Measurements from ENCODE around the gene VPS33A.
"Not testable (repeated sequence)": the region's sequence is repeated elsewhere in the genome, so short reads cannot be mapped to it uniquely, and the experiment has no call there.

The VPS33A gene

DNA sequence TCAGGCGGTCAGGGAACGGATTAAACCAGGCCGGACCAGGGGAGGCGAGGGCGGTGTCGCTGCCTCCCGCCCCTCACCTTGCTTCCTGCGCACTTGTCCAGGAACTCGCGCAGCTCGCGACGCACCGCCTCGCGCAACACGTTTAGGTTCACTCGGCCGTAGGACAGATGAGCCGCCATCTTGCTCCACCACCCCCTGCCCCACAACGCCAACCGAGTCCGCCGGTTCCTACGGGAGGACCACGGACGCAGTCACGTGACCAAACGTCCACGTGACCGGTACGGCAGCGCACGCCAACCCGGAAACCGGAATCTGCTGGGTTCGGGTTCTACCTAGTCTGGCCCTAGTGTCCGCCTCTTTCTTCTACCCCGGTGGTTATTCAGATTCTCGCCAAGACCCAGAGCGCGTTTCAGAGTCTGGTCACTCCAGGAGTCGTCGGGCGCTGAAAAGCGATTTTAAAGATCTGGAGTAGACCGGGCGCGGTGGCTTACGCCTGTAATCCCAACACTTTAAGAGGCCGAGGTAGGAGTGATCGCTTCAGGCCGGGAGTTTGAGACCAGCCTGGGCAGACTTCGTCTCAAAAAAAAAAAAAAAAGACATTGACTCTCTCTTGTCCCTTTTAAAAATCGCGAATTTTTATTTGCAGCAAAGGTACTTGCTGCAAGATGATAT, at the start of gene VPS33A:
TSS of gene VPS33A (minus strand) at position 265 of the 672 bp plus-strand sequence. CDS start at position 179, 86 bp downstream.
- peak; percentile 92 to 94 for DNase-seq (ENCODE audit: low read depth in 2 of 2)

DNA sequence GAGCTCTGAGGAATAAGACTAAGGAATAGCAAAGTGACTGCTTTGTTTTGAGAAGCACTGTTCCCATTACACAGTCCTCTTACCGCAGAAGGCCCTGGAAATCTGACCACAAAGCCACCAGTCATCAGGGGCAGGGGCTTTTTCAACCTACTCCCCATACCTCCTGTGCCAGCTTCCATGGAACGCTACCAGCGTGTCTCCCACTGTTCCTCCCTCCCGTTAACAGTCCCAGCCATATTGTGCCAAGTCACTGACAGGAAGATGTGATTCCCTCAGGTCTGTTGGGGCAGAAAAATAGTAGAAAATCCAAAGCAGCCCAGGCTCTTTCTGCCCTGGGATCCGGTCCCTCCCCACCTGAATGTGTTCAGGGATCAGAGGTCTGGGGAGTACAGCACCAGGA, 46.6 kb upstream of the VPS33A start:
- no peak for DNase-seq (ENCODE audit: low read depth in 2 of 2)

DNA sequence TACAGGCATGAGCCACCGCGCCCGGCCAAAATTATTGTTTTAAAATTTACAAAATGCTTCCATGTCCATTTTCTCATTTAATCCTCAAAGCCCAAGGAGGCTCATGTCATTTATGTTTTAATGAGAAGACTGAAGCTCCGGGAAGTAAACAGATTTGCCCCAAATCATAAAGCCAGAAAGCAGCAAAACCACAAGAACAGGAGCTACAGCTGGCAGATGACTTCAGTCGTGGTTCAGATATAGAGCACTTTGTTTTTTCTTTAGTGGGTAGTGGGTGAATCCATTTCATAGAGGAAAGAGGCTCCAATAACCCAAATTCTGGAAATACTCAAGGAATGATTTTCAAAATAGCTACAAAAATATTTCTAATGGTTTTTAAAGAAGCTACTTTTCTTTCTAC, 45.4 kb upstream of the VPS33A start:
- no peak for DNase-seq (ENCODE audit: low read depth in 2 of 2)

DNA sequence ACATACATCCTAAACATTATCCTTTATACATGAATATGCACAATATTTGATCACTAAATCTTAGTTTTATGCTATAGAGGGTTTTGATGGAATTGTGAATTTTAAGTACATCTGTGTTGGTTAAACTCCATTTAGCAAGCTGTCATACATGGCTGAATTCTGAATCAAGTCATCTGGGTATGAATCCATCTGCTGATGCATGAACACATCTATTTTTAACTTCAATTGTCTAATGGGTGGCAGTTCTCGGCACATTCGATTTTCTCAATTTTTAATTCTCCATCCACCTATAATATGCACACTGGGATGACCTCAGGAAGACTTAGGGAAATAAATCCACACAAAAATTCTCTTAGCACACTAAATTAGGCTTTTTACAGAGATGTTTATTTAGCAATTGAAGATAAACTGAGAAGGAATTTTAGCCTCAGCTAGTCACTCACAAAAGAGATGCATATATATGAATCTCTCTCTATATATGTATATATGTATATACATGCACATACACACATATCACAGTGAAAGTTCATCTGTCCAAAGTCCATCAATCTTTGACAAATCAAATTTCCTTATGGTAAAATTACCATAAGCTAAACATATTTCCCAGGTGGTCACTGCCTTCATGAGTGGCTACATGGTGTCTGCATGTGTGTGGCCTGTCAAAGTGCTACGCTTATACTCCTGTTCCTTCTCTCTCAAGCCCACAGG, 44.5 kb upstream of the VPS33A start:
- no peak for DNase-seq (ENCODE audit: low read depth in 2 of 2)

DNA sequence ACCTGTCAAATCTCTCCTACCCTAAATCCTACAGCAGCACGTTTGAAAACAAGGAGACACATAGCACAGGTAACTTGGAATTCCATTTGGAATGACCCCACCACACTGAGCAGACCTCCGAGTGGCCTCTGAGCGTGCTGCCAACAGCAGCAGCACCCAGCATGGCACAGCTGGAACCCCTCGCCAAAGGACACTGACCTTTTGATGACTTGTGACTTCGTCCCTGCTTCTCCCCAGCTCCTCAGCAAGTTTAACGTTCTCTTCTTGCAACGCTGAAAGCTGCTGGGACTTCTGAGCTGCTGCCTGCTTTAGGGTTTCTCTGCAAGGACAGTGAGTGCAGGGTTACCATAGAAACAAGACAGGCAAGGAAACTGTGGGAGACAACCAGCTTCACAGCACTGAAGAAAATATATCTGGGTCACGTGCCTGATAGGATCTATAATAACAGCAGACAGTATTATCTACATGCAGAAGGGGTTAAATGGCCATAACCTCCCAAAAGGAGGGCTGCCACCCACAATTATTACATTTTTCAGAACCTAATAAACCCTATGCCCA, 43.3 kb upstream of the VPS33A start:
- no peak for DNase-seq (ENCODE audit: low read depth in 2 of 2)

DNA sequence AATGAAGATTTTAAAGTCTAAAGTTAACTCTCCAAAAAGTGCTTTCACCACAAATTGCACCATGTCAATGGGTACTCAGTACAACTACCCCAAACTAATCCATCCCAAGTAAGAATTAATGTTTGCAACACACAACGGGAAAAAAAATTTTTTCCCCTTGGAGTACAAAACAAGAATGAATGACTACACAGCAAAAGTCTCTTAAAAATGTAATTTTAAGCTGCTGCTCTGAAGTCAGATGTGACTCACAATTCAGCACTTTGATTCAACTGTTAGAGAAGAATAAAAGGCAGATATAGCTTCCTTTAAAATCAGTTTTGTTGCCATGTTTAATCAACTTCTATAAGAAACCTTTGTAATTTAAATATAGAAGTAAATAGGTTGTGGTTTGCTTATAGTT, 42.5 kb upstream of the VPS33A start:
- no peak for DNase-seq (ENCODE audit: low read depth in 2 of 2)

DNA sequence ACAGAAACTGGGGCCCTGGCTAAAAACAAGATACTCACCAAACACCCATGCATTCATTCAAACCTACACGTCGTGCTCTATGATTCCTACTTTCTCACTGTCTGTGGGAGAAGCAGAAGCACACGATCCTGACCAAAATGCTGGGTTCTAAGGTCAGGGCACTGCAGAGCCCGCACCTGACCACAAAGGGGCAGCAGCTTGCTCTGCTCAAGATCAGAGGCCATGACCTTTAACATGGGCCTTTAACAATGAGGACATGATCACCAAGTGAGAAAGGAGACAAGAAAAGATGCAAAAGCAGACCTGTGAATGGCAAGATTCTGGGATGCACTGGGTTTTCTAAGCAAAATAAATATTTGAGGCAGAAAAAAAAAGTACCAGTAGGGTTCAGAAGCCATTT, 40.1 kb upstream of the VPS33A start:
- no peak for DNase-seq (ENCODE audit: low read depth in 2 of 2)

DNA sequence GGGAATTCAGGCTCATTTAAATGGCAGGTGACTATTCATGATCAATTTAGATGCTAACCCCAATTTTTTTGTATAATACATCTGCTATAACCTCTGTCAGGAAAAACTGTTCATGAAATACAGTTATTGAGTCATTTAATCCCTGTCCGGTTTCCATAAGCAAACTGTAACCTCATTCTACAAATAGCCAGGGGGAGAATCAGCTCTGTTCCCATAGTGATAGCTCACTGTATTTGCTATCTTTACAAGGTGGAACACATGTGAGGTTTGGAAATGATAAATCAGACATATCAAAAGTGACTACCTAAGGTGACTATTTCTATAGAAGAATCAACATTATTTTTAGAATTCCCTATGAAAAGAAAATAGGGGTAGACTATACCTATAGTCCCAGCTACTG, 38.6 kb upstream of the VPS33A start:
- no peak for DNase-seq (ENCODE audit: low read depth in 2 of 2)

DNA sequence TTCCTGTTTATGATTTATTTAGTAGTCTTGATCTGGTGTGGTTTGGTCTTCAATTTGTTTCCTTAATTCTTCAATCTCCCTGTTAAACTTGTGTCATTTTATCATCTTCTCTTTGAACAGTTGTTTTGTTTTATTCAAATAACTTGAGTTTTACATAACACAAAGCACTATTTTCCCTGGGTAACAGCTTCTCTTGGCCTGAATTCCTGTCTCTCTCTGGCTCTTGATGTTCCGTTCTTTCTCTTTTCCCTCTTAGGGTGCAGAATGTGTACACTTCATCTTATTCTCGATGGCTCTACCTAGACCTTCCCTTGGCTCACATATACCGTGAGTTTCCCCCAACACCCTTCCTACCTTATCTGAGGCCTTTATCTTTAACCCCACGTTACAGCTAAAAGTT, 36.8 kb upstream of the VPS33A start:
- no peak for DNase-seq (ENCODE audit: low read depth in 2 of 2)

DNA sequence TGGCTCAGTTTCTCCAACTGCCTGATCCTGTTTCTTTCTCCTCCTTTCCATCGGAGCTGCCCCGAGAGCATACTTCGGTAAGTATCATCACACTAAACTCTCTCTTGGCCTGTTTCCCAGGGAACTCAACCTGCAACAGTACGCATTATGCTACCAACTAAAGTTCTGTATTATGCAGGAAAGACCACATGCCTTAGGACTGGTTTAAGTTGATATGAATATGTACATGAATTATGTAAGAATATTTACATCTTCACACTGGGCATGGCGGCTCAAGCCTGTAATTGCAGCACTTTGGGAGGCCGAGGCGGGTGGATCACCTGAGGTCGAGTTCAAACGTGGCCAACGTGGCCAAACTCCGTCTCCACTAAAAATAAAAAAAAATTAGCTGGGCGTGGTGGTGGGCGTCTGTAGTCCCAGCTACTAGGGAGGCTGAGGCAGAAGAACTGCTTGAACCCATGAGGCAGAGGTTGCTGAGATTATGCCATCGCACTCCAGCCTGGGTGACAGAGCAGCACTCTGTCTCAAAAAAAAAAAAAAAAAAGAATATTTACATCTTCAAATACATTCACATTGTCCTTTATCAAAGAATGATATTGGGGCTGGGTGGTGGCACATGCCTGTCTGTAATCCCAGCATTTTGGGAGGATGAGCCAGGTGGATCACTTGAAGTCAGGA, 31.9 kb upstream of the VPS33A start:
- DNase-seq (ENCODE audit: low read depth in 2 of 2) = no peak

DNA sequence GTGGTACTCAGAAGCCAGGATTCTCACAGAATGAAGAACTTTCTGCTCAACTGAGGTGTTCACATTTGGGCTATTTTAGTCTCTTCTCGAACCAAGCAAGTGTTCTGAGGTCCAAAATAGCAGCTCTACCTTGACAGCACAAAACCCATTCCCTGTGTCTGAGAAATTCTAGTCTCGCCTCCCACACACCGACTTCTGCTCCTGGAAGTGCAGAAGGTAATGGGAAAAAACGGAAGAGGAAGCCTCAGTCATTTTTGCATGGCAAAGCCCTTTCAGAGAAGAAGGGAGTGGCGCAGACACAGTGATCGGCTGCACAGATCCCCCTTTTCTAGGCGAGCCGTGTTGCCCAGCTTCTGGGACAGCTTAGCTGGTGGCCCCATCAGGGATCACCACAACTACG, 31.2 kb upstream of the VPS33A start:
- no peak for DNase-seq (ENCODE audit: low read depth in 2 of 2)

DNA sequence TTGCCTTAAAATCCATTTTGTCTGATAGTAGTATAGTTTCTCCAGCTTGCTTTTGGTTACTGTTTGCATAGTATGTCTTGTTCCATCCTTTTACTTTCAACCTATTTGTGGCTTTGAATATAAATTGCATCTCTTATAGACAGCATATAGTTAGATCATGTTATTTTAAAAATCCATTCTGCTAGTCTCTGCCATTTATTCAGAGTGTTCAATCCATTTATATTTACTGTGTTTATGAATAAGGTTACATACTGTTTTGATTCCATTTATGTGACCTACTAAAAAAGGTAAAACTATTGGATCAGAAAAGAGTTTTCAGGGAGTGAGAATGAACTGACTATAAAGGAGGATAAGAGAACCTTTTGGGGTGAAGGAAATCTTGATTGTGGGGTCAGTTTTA, 29.6 kb upstream of the VPS33A start:
- no peak for DNase-seq (ENCODE audit: low read depth in 2 of 2)

DNA sequence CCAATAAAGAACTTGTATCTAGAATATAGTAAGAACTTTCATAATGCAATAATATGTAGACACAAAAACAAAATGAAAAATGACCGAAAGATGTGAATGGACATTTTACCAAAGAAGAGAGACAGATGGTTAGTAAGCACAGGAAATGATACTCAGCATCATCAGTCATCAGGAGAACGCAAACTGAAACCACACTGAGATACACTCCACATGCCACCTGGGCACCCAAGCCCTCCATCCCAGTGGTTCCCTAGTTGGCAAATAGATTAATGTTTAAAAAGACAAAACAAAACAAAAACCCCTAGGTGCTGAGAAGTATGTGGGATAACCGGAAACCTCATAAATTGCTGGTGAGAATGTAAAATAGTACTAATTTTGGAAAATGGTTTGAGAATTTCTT, 26.8 kb upstream of the VPS33A start:
- DNase-seq (ENCODE audit: low read depth in 2 of 2) = no peak

DNA sequence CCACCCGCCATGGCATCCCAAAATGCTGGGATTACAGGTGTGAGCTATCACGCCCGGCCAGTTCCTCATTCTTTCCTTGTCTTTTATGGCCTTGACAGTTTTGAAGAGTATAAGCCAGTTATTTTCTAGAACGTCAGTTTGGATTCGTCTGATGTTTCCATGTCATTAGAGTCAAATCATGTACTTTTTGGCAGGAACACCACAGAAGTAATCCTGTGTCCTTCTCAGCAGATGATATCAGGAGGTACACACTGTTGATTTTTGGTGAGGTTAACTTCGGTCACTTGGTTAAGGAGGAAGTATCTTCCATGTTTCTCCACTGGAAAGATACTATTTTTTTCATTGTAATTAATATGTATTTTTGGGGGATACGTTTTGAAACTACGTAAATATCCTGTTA, 25.1 kb upstream of the VPS33A start:
- DNase-seq (ENCODE audit: low read depth in 2 of 2) = no peak

DNA sequence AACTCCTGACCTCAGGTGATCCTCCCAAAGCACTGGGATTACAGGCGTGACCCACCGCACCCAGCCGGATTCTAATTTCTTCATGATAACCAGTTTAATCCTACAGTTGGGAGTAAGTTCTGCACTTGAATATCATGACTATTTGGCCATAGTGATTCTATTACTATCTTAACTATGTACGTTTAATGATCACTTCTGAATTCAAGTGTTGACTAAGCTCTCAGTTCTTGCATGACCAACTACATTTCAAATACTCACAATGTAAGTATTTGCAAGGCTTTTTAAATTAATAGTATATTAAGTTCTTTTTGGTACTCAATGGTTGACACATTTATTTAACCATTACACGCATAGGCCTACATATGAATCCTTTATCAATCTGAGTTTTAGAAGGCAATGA, 17.4 kb upstream of the VPS33A start:
- DNase-seq (ENCODE audit: low read depth in 2 of 2) = no peak

DNA sequence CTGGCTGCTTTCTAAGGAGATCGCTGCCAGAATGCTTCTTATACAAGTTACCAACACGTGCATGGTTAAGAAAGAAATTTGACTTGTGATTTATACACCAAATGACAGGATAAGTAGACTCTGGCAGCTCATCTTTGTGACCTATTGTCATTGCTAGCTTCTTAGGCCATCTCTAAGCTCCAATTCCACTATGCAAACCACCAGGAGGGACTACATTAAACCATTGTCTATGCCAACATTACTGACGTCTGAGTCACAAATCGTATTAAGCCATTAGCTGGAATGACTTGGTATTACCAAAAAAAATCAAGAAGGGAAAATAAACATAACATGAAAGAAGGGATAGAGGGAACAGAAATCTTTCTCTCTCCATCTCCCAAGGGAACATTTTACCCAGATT, 15.8 kb upstream of the VPS33A start:
- no peak for DNase-seq (ENCODE audit: low read depth in 2 of 2)

DNA sequence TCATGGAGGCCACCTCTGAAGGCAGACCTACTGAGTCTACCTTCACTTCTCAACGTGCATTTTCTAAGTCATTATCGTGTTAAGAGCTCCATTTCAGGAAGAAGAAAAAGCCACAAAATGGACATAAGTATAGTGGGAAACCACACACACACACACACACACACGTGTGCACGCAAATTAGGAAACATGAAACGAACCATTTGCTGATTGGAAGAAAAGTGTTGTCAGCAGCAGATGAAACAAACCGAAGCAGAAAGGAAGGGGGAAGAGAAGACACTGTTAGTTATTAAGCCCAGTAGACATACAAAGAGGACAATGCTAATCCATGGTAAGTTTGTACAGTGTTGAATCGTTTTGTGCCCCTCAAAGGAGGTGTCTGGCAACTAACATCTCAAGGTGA, 9.9 kb upstream of the VPS33A start:
- DNase-seq (ENCODE audit: low read depth in 2 of 2) = no peak

DNA sequence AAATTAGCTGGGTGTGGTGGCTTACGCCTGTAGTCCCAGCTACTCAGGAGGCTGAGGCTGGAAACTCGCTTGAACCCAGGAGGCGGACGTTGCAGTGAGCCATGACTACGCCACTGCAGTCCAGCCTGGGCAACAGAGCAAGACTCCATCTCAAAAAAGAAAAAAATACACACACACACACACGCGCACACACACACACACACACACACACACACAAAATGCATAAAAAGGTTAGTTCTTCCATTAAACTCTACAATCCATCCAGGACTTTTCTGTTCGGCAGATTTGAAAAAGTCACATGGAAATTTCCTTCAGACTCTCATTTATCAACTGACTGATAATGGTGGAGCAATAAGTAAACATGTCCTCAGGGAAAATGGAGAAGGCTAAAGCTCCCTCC, 9.2 kb upstream of the VPS33A start:
- no peak for DNase-seq (ENCODE audit: low read depth in 2 of 2)

DNA sequence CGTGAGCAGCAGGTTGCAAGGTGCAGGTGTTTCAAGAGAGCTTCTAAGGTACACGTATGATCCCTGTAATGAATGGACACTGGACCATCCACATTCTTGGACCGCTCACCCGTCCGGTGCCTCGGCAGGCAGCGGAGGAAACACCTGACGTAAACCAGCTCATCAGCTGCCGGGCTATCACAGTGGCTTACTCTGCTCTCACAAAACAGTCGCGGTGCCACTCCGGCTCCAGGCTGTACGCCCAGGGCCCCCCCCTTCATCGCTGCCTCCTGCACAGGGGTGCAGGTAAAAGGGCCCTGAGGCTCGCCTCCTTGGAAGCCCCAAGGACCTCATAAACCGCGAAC, 436 bp downstream of the VPS33A start:
- DNase-seq (ENCODE audit: low read depth in 2 of 2) = peak in 1 of 2 experiments; percentile 17

DNA sequence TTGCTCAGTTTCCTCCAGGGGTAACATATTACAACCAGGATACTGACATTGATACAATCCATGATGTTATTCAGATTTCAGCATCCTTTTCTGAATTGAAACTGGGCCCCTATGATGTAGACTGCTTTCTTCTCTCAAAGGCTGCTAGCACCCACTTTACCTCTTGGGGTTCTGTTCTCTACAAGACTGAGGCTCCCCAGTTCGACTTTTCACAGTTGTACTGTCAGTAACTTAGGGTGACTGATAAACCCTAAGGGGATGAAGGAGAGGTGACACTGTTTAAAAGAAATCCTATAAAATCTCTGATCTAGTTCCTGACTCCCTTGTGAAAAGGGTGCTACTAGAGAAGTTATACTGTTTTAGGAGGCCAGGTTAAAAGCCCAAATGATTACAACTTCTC, 818 bp downstream of the VPS33A start:
- no peak for DNase-seq (ENCODE audit: low read depth in 2 of 2)

DNA sequence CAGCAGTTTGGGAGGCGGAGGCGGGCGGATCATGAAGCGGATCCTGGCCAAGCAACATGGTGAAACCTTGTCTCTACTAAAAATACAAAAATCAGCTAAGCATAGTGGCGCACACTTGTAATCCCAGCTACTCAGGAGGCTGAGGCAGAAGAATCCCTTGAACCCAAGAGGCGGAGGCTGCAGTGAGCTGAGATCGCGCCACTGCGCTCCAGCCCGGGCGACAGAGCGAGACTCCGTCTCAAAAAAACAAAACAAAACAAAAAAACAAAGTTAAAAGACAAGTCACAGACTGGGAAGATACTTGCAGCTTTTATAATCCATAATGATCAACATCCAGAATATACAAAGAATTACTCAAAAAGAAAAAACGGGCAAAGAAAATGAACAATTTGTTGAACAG, 5.6 kb downstream of the VPS33A start:
- not testable (repeated sequence) for DNase-seq (ENCODE audit: low read depth in 2 of 2)

DNA sequence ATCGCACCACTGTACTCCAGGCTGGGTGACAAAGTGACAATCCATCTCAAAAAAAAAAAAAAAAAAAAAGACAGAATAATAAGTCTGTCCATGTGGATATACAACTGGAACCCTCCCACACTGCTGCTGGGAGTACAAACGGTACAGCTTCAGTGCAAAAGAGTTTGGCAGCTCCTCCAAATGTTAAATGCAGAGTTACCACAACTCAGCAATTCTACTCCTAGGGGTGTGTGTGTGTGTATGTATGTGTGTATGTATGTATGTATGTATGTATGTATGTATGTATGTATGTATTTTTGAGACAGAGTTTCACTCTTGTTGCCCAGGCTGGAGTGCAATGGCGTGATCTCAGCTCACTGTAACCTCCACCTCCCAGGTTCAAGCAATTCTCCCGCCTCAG, 7.4 kb downstream of the VPS33A start:
- not testable (repeated sequence) for DNase-seq (ENCODE audit: low read depth in 2 of 2)

DNA sequence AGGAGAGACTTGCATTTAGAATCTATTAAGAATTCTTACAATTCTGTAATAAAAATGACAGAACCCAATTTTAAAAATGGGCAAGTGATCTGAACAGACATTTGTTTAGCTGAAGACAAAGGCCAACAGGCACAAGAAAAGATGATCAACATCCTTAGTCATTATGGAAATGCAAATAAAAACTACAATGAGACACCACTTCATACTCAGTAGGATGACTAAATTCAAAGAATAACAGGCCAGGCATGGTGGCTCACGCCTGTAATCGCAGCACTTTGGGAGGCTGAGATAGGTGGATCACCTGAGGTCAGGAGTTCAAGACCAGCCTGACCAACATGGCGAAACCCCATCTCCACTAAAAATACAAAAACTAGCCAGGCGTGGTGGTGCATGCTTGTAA, 7.8 kb downstream of the VPS33A start:
- DNase-seq (ENCODE audit: low read depth in 2 of 2) = not testable (repeated sequence)

Measured in stimulated activated CD4-positive, alpha-beta T cell treated with anti-CD3 and anti-CD28 coated beads, Interleukin-12 subunit alpha, Interleukin-12 subunit beta, amount 100 ng/mL, for 24 hours (primary cell).